Activated naive CD4-positive, alpha-beta T cell treated with anti-CD3 and anti-CD28 coated beads, Interleukin-2, amount 50 U/mL, for 72 hours (primary cell): ENCODE data around the gene TIMM10B. TPM values are rescaled to one million over a fixed set of nuclear protein-coding genes. Genes with fewer than 3 reads are reported as not detected.

Experiments used
- ATAC-seq, 2 donors: fragments of 150-1000 bp; cut with Tn5 transposase; 2 replicates each; pipeline ENCODE4 v1.10.0; 2021; ENCODE audit warnings: mild to moderate bottlenecking in 2 of 2, moderate library complexity in 2 of 2
- DNase-seq, 2 donors: peaks; one replicate each; pipeline ENCODE4 v3.0.0; 2021 to 2022; ENCODE audit warnings: low spot score in 2 of 2
- H3K27ac Mint-ChIP-seq, 2 donors: one replicate each; pipeline ENCODE4 v1.8.0; 2022; ENCODE audit warnings: mild to moderate bottlenecking in 2 of 2, mixed read lengths in 2 of 2
- H3K36me3 Mint-ChIP-seq, 2 donors: one replicate each; pipeline ENCODE4 v1.8.0; 2022; ENCODE audit warnings: mixed read lengths in 2 of 2
- H3K9me3 Mint-ChIP-seq, 2 donors: one replicate each; pipeline ENCODE4 v1.8.0; 2022; ENCODE audit warnings: mixed read lengths in 2 of 2
- total RNA-seq, 2 donors: library from RNA; stranded (reverse); gene quantifications; one replicate each; pipeline ENCODE4 v1.2.3, GENCODE V29; 2022

The TIMM10B gene, protein sequence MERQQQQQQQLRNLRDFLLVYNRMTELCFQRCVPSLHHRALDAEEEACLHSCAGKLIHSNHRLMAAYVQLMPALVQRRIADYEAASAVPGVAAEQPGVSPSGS
- total RNA-seq, result 10 to 100 TPM; 36.9 to 38.3 TPM

GRCh38 chr11:6481012-6481923, at the start of gene TIMM10B, which contains the start of gene ARFIP2:
TSS of gene TIMM10B (plus strand) at chr11:6481501. CDS start at chr11:6481517, 16 bp downstream.
TSS of gene ARFIP2 (minus strand) at chr11:6481331. CDS start at chr11:6480421, 910 bp downstream.
- no peaks in the 10 kb centered on the region for H3K9me3 Mint-ChIP-seq
- H3K27ac Mint-ChIP-seq, result peak within 1 kb of the TSS; percentile 97 to 99
- peaks cover 14 to 24% of the 10 kb centered on the region in 2 donors for H3K36me3 Mint-ChIP-seq
- peak; percentile 94 to 98 for DNase-seq
- peak; percentile 99 for ATAC-seq

GRCh38 chr11:6431861-6432260, 49.4 kb upstream of the TIMM10B start:
- Mint-ChIP-seq H3K36me3 (no peaks in the 10 kb centered on the region), H3K27ac (peak overlapping the region in 1 of 2 donors; percentile 28), H3K9me3 (no peaks in the 10 kb centered on the region)
- no peak for DNase-seq
- no peak for ATAC-seq

DNA sequence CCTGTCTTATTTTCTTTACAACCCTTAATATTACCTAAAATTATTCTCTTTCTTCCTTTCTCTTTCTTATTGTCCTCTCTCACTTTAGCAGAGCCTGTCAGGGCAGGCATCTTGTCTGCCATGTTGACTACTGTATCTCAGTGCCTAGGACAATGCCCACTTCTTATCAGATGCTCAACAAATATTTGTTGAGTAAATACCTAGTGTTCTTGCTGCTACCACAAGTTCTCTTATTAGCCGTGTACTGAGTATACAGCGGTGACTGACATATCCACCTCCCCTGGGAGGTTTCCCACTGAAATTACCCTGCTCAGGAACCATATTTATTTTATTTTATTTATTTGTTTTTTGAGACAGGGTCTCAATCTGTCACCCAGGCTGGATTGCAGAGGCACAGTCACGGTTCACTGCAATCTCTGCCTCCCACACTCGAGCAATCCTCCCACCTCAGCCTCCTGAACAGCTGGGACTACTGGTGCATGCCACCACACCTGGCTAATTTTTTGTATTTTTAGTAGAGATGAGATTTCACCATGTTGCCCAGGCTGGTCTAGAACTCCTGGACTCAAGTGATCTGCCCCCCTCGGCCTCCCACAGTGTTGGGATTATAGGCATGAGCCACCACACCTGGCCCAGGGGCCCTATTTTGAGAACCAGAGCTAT, 47.2 kb upstream of the TIMM10B start:
- Mint-ChIP-seq H3K27ac (no peak overlapping the region), H3K36me3 (no peaks in the 10 kb centered on the region), H3K9me3 (no peaks in the 10 kb centered on the region)
- ATAC-seq (no peak), DNase-seq (no peak)

DNA sequence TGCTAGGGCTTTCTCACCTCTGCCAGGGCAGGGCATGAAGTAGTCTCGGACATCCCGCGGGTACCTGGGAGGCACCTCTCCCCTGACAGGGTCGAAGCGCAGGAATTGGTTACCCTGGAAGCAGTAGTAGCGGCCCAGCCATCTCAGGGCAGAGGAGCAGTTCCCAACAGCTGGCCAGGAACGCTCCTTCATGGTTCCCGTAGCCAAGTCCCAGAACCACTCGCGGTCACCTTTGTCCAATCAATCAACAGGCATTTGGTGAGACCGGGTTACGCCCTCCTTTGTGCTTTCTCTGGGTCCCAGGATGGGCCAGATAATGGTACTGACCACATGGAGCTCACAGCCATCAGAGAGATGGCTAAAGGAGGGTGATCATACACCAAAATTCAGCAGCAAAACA, 43.9 kb upstream of the TIMM10B start:
- DNase-seq, result no peak
- Mint-ChIP-seq H3K9me3 (no peaks in the 10 kb centered on the region), H3K27ac (no peak overlapping the region), H3K36me3 (no peaks in the 10 kb centered on the region)
- ATAC-seq, result no peak

- ATAC-seq, result peak in 1 of 2 donors; percentile 75
- no peaks in the 10 kb centered on the region for H3K9me3 Mint-ChIP-seq
- no peaks in the 10 kb centered on the region for H3K36me3 Mint-ChIP-seq
- H3K27ac Mint-ChIP-seq, result no peak overlapping the region
- no peak for DNase-seq
Measured at GRCh38 chr11:6437993-6438392, 43.3 kb upstream of the TIMM10B start.

DNA sequence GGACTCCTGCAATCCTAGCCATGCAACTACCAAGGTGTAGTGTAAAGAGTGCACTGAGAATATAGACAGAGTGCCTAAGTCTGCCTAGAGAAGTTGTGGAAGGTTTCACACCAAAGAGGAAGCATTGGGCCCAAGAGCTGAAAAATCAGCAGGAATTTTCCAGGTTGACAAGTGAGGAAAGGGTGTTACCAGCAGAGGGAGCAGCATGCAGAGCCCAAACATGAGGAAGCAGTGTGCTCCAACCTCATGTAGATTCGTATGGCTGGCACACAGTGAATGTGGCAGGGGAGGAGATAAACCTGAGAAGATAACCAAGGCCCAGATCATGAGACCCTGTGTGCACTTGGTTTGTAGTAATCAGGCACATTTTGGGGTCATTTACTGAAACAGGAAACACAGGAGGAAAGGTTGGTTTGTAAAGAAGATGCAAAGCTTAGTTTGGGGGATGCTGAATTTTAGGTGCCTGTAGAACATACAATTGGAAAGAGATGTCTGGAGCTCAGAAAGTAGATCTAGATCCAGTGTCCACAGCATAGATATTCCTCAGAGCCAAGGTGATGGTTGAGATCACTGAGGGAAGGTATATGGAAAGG, 42.2 kb upstream of the TIMM10B start:
- peak in 1 of 2 donors; percentile 19 for DNase-seq
- ATAC-seq, result peak; percentile 56 to 60
- Mint-ChIP-seq H3K36me3 (no peaks in the 10 kb centered on the region), H3K9me3 (no peaks in the 10 kb centered on the region), H3K27ac (no peak overlapping the region)

DNA sequence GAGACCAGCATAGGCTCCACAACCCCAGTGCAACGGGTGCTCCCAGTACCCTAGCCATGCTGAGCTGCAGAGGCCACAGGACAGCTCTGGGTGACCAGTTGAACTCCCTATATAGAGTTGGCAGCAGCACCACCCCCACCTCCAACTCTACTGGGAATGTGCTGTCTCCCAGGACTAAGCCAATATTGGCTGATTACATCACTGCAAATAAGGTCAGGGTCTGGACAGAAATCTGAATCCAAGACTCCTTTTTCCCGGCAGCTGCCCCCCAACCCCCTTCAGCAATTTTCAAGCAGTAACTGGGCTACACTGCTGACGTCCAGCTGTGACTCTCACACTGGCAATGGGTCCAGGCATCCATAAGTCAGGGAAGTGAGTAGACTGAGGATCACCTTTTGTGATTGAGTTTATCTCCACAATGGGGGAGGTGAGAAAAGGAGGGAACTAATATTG, 40.4 kb upstream of the TIMM10B start, which contains the start of gene HPX:
HPX (minus strand) TSS at position 82 of the 453 bp plus-strand sequence; CDS start at position 58, 24 bp downstream.
- no peaks in the 10 kb centered on the region for H3K36me3 Mint-ChIP-seq
- H3K9me3 Mint-ChIP-seq, result no peaks in the 10 kb centered on the region
- ATAC-seq (no peak), DNase-seq (no peak)
- H3K27ac Mint-ChIP-seq, result no peak within 1 kb of the TSS

GRCh38 chr11:6442441-6442840, 38.9 kb upstream of the TIMM10B start:
- H3K36me3 Mint-ChIP-seq, result no peaks in the 10 kb centered on the region
- DNase-seq (no peak), ATAC-seq (no peak)
- no peaks in the 10 kb centered on the region for H3K9me3 Mint-ChIP-seq
- no peak overlapping the region for H3K27ac Mint-ChIP-seq

- Mint-ChIP-seq H3K27ac (no peak overlapping the region), H3K9me3 (no peaks in the 10 kb centered on the region), H3K36me3 (no peaks in the 10 kb centered on the region)
- DNase-seq (peak in 1 of 2 donors; percentile 60), ATAC-seq (peak; percentile 84 to 86)
Measured at GRCh38 chr11:6443269-6444003, 37.9 kb upstream of the TIMM10B start.

- Mint-ChIP-seq H3K9me3 (no peaks in the 10 kb centered on the region), H3K36me3 (no peaks in the 10 kb centered on the region), H3K27ac (no peak overlapping the region)
- ATAC-seq (no peak), DNase-seq (no peak)
Measured at GRCh38 chr11:6448574-6448973, 32.7 kb upstream of the TIMM10B start.

DNA sequence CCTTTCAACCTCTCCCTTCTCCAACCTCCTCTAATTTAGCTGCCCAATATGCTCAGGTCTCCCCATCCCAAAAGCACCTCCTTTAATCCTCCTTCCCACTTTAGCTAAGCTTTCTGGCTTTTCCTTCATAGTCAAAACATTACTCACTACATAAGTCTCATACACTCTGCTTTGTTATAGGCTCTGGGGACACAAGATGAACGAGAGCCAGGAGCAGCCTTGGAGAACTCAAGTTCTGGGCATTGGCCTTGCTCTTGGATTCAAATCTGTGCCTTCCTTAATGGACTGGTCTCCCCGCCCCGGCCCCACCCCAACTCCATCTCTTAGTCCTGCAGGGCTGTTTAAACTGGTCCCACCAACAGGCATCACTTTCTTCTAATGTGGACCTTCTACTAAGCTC, 29.1 kb upstream of the TIMM10B start:
- DNase-seq, result no peak
- Mint-ChIP-seq H3K36me3 (no peaks in the 10 kb centered on the region), H3K27ac (no peak overlapping the region), H3K9me3 (no peaks in the 10 kb centered on the region)
- ATAC-seq, result no peak

DNA sequence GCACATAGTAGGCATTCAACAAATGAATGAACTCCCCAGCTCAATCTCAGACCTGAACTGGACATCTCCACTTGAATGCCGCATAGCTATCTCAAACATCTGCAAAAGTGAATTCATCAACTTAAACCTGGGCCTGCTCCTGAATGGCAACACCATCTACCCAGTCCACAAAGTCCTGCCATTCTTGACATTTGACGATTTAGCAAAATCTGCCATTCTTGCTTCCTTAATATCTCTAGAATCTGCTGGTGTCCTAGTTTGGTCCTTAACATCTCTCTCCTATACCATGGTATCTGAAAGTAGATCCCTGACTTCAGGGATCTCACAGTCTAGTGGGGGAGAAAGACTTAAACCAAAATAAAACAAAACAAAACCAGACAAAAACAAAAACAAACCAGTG, 28.1 kb upstream of the TIMM10B start:
- no peak for ATAC-seq
- H3K9me3 Mint-ChIP-seq, result no peaks in the 10 kb centered on the region
- H3K36me3 Mint-ChIP-seq, result no peaks in the 10 kb centered on the region

GRCh38 chr11:6455070-6455469, 26.2 kb upstream of the TIMM10B start:
- no peaks in the 10 kb centered on the region for H3K9me3 Mint-ChIP-seq
- ATAC-seq (no peak), DNase-seq (no peak)
- H3K36me3 Mint-ChIP-seq, result no peaks in the 10 kb centered on the region
- no peak overlapping the region for H3K27ac Mint-ChIP-seq

More for the DNA sequence above, 28.1 kb upstream of the TIMM10B start:
- no peak for DNase-seq
- no peak overlapping the region for H3K27ac Mint-ChIP-seq

GRCh38 chr11:6456361-6457073, 24.8 kb upstream of the TIMM10B start:
- no peak for ATAC-seq
- Mint-ChIP-seq H3K36me3 (no peaks in the 10 kb centered on the region), H3K27ac (no peak overlapping the region), H3K9me3 (no peaks in the 10 kb centered on the region)
- no peak for DNase-seq

DNA sequence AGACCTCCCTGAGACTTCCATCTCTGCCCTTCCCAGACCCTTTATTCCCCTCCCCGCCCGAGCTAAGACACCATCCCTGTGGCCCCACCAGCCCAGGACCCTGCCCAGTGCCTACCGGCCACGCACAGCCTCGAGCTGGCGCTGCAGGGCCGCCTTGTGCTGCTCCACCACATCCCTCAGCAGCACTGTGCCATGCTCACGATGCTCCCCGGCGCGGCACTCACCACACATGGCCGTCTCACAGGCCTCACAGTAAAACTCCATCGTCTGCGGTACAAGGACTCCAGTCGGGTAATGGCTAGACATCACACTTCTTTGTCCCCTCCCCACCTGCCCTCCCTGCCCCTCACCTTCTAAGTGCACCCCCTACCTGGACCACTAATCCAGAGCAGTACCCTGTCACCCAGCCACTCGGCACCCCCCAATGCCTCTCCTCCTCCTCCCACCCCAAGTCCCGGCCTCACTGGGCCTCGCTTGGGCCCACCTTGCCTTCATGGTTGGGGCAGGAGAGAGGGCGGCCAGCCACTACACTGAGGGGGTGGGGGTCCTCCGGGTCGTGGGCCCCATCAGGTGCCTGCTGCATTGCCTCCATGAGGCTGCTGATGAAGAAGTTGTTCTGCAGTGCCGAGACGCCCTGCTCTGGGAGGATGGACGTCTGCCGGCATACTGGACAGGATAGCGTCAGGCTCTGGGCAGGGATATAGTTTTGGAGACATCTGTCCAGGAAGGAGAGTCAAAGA, 23.6 kb upstream of the TIMM10B start:
- DNase-seq (no peak), ATAC-seq (no peak)
- Mint-ChIP-seq H3K27ac (no peak overlapping the region), H3K9me3 (no peaks in the 10 kb centered on the region), H3K36me3 (no peaks in the 10 kb centered on the region)
